HG02885 (cell line): ENCODE data around the gene IL10RB.
A peak's percentile ranks its signal among the peaks of the same experiment; 100 is the strongest.

ENCODE experiments used
- ATAC-seq: cut with Tn5 transposase; IDR thresholded peaks from one replicate; pipeline ENCODE4 v1.9.1; 2021; ENCODE audit warnings: mild to moderate bottlenecking; ENCODE audit not compliant: unreplicated experiment, poor library complexity

The IL10RB gene

DNA sequence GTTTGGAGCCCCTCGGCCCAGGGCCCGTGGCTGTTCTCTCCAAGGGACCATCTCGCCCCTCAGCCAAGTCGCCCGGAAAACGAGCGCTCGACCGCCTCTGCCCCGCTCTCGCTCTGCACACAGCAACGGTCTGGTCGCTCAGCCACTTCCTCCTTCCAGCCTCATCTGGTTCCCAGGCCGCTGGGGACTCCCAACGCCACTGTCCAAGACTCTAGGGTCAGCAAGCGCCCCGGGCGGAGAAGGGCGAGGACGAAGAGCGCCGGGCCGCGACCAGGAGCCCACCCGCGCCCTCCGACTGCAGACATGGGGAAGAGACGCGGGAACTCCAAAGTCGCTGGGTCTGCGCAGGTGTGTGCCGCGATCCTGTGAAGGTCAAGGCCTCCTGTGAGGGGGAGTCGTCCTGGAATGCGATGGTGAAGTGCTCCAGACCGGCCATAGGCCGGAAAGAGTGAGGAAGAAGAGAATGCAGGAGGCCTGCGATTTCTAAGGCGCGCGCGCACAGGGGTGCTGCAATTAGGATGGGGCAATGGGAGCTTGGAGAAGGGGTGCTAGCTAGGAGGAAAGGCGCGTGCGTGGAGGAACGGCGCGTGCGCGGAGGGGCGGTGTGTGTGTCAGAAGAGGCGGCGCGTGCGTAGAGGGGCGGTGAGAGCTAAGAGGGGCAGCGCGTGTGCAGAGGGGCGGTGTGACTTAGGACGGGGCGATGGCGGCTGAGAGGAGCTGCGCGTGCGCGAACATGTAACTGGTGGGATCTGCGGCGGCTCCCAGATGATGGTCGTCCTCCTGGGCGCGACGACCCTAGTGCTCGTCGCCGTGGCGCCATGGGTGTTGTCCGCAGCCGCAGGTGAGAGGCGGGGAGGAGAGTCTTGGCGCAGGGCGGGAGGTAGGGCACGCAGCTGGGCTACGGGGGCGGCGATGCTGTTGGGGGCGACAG is 58.4 kb downstream of the IL10RB start, which contains the start of gene IFNAR1:
IFNAR1 (plus strand) TSS at position 680 of the 931 bp plus-strand sequence; CDS start at position 766, 86 bp downstream.
- ATAC-seq = peak; percentile 78

DNA sequence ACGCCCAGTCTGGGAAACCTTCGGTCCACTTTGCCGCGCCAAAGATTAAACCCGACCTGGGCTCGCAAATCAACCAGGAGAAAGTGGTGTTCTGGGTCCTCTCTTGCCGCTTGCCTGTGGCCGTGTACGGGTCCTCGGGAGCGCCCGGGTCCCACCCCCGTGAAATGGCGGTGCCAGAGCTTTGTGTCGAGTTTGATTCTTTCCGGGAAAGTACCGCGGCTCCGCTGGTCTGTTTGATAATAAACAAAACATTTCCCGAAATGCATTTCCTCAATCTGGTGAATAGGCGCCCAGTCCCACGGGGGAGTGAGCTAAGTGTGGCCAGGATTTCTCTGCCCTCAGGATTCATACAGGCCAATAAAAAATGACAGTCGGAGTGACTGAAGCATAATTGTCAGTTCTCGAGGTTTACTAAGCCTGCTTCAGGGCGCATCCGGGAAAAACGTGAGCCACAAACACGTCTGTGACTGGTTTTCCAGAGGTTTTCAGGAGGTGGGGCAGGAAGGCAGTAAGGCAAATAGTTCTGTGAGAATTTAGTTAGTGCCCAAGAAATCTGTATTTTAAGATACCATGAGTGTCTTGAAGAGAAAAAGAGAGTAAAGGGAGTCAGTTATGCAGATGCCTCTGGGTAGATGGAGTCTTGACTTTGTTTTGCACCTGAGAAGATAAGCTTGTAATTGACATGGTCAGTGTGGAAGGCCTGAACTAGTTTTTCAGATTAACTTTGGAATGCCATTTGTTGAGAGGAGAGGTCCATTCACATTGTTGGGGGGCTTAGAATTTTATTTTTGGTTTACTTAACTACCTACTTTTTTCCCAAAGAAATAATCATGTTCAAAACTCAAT is 59.3 kb downstream of the IL10RB start:
- ATAC-seq = peak; percentile 41

DNA sequence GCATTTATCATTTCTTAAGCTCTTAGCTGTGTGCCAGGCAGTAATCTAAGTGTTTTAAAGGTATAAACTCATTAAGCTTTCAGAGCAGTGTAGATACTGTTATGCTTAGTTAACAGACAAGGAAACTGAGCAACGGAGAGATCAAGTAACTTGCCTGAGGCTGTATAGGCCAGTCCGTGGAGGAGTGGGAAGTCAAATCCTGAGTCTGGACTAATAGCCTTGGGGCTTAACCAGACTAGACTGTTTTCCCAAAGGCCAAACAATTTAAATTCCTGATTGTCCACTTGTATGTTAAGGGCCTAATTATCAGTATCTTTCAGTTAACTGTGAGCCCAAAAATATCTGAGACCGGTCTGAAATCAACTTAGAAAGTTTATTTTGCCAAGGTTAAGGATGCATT is 61.2 kb downstream of the IL10RB start:
- no peak for ATAC-seq

DNA sequence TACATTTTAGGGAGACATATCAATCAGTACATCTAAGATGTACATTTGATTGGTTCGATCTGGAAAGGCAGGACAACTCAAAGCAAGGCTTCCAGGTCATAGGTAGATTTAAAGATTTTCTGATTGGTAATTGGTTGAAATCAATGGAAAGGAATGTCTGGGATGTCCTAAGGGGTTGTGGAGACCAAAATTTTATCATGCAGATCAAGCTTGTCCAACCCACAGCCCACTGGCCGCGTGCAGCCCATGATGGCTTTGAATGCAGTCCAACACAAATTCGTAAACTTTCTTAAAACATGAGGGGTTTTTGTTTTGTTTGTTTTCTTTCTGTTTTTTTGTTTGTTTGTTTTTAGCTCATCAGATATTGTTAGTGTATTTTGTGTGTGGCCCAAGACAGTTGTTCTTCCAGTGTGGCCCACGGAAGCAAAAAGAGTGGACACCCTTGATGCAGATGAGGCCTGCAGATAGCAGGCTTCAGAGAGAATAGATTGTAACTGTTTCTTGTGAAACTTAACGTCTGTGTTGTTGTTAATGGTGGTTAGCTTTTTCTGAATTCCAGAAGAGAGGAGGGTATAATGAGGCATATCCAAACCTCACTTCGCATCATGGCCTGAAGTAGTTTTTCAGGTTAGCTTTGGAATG is 61.7 kb downstream of the IL10RB start:
- ATAC-seq = no peak

DNA sequence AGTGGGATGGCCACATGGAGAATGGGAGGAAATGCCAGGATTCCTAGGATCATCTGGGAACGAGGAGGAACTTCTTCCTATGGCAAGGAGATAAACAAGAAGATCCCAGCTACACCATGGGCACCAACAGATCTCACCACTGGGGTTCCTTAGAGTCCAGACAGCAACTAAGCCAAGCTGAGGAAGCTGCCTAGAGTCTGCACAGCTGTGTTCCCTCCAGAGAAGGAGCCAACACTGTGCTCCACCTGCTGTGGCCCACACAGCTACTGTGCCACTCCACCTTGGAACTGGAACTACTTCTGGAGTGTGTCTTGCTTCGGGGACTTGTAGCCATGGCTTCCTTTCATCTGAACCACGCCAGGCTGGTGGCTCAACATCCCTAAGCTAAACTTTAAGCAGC is 64.6 kb downstream of the IL10RB start:
- no peak for ATAC-seq

DNA sequence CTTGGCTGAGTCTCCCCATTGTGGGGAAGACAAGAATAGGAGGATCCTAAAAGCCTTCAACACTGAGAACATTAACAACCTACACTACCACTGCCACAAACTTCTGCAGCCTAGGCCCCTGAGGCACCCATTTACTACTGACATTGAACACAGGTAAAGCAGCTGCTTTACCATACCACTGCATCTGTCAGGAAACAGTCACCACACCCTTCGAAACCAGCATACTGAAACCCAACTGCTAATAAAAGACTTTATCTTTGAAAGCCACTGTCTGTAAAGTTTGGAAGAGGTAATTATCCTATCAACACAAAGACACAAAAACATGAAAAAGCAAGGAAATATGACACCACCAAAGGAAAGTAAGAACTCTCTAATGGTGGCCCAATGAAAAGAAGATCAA is 66.0 kb downstream of the IL10RB start:
- ATAC-seq = peak; percentile 90

DNA sequence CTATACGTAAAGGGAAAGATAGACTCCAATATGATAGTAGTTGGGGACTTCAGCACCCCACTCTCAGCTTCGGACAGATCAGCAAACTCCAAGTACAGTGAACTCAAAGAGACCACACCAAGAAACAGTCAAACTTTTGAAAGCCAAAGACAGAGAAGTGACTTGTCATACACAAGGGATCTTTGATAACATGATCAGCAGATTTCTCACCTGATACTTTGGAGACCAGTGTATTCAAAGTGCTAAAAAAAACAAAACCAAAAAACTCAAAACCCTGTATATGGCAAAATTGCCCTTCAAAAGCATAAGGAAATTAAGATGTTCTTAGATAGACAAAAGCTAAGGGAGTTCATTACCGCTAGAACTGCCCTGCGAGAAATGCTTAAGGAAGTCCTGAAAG is 68.0 kb downstream of the IL10RB start:
- ATAC-seq = no peak

DNA sequence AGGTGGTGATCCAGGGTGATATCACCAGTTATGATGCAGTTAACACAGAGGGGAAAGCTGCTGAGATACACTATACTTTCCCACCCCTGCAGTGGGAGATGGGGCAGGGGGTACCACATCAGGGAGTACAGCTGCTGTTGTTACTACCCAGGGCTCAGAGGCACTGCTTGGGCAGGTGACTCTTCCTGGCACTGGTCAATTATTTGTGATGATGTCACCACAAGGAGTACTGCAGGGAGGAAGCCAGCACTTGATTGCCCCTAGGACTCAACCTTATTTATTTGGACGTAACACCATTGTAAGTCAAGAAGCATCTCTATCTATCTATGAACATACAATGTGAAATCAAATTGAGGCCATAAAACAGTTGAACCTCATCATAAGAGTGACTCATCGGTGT is 68.7 kb downstream of the IL10RB start:
- no peak for ATAC-seq

DNA sequence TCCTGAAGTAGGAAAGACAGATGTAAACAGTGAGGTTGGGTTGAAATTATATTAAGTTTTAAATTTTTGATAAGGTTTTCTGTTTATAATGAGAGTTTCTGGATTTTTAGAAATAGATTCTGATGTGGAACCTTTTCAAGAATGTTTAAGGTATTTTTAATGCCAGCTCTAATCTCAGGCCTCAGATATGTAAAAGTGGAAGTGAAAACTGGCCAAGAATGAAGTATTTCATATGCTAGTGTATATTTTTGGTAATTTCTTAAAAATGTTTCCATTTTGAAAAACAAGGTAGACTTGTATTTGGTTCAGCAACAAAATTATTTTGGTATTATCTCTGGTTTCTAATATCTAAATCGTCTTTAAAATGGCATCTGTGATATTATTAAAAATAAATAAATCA is 73.0 kb downstream of the IL10RB start:
- no peak for ATAC-seq

DNA sequence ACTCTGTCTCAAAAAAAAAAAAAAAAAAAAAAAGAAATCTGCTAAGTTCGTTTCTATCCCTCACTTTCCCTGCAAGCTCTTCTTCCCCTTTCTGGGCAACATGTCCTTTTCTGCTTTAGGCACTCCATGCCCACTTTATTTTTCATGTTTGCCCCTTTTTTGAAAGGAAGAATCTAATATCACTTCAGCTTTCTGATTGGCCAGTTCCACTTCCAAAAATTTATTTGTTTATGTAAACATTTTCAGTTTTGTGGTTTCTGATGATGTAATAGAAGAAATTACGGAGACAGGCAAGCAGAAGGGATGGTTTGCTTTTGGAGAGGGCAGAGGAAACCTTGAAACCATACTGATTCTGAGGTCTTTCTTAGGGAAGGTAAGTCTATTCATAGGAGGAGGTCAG is 73.8 kb downstream of the IL10RB start:
- ATAC-seq = no peak

DNA sequence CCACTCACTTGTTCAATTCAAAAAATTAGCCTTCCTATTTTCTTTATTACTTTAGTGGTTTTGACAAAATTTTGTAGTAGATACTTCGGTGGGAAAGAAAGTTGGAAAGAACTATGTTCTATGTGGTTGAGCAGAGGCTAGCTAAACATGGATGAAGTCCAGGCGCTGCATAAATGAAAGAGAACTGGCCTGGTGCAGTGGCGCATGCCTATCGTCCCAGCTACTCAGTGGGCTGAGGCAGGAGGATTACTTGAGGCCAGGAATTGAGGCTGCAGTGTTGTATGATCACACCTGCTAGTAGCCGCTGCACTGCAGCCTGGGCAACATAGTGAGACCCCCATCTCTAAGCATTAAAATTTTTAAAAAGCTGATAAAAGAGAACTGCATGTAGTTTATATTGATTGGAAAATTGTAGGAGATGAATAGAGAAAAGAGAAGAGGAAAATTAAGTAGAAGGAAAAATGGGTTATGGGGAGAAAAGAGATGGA is 79.6 kb downstream of the IL10RB start:
- no peak for ATAC-seq
